SJSA1 (cell line): Measurements from ENCODE around the gene GBF1. TPM values are rescaled to one million over a fixed set of nuclear protein-coding genes. Genes with fewer than 3 reads are reported as not detected.

Source experiments
- DNase-seq, 2 experiments: peaks; one replicate each; pipeline ENCODE4 v3.0.0-alpha.2; 2015 to 2020; ENCODE audit warnings: low spot score in 2 of 2, low read depth in 1 of 2
- H3K27ac ChIP-seq: fragments of 250-450 bp; sonication (Bioruptor Pico); 2 replicates; pipeline ENCODE4 v1.5.1; 2020; ENCODE audit warnings: mild to moderate bottlenecking, moderate library complexity
- H3K27me3 ChIP-seq: fragments of 250-450 bp; sonication (Bioruptor Pico); replicated peaks from 2 replicates; pipeline ENCODE4 v1.5.1; 2020; ENCODE audit warnings: mild to moderate bottlenecking, moderate library complexity
- H3K36me3 ChIP-seq: fragments of 250-450 bp; sonication (Bioruptor Pico); 2 replicates; pipeline ENCODE4 v1.5.1; 2020; ENCODE audit warnings: mild to moderate bottlenecking
- H3K4me1 ChIP-seq: fragments of 250-450 bp; sonication (Bioruptor Pico); replicated peaks from 2 replicates; pipeline ENCODE4 v1.6.1; 2021; ENCODE audit warnings: mild to moderate bottlenecking
- H3K4me3 ChIP-seq: fragments of 250-450 bp; sonication (Bioruptor Pico); 2 replicates; pipeline ENCODE4 v1.5.1; 2020; ENCODE audit warnings: mild to moderate bottlenecking
- H3K9me3 ChIP-seq: fragments of 250-450 bp; sonication (Bioruptor Pico); replicated peaks from 2 replicates; pipeline ENCODE4 v1.5.1; 2020; ENCODE audit warnings: mild to moderate bottlenecking
- total RNA-seq: library from RNA; depleted of rRNA; stranded (reverse); fragments of >200 nt; shearing (Covaris generic); gene quantifications from 2 replicates; pipeline ENCODE4 v1.2.3, GENCODE V29; 2014

GBF1 gene
- total RNA-seq, 1 experiment from 2014 or later: 36.3 TPM

GRCh38 chr10:102413806-102414561 is 168.7 kb downstream of the GBF1 start:
- DNase-seq: no peak
- Histone ChIP-seq H3K9me3 (no peaks in the 10 kb centered on the region), H3K4me3 (no peak overlapping the region), H3K36me3 (no peaks in the 10 kb centered on the region), H3K4me1 (peaks cover 5% of the 10 kb centered on the region), H3K27ac (no peak overlapping the region), H3K27me3 (peaks cover 72% of the 10 kb centered on the region)

- Histone ChIP-seq H3K27me3 (peaks cover 70% of the 10 kb centered on the region), H3K9me3 (no peaks in the 10 kb centered on the region), H3K4me1 (peaks cover 8% of the 10 kb centered on the region), H3K4me3 (no peak overlapping the region), H3K36me3 (no peaks in the 10 kb centered on the region), H3K27ac (no peak overlapping the region)
- DNase-seq: no peak
These were observed 169.4 kb downstream of the GBF1 start for GRCh38 chr10:102414749-102415148.

GRCh38 chr10:102416283-102416682 is 171.0 kb downstream of the GBF1 start:
- no peak overlapping the region for H3K27ac ChIP-seq
- peaks cover 55% of the 10 kb centered on the region for H3K27me3 ChIP-seq
- H3K9me3 ChIP-seq: no peaks in the 10 kb centered on the region
- H3K36me3 ChIP-seq: no peaks in the 10 kb centered on the region
- H3K4me1 ChIP-seq: peaks cover 16% of the 10 kb centered on the region
- DNase-seq: no peak
- no peak overlapping the region for H3K4me3 ChIP-seq

- Histone ChIP-seq H3K4me3 (no peak overlapping the region), H3K9me3 (no peaks in the 10 kb centered on the region), H3K36me3 (peaks cover 2% of the 10 kb centered on the region; the same call in 1 of the 2 replicates), H3K27ac (no peak overlapping the region), H3K27me3 (peaks cover 50% of the 10 kb centered on the region), H3K4me1 (peaks cover 17% of the 10 kb centered on the region)
- no peak for DNase-seq
These were observed 171.4 kb downstream of the GBF1 start for GRCh38 chr10:102416695-102417094.

- Histone ChIP-seq H3K4me3 (peak within 1 kb of the TSS; percentile 66), H3K4me1 (peaks cover 28% of the 10 kb centered on the region), H3K9me3 (no peaks in the 10 kb centered on the region; the same call in 1 of the 2 replicates), H3K36me3 (peaks cover 22% of the 10 kb centered on the region), H3K27me3 (peaks cover 30% of the 10 kb centered on the region), H3K27ac (no peak within 1 kb of the TSS)
- no peak for DNase-seq
These were observed 173.4 kb downstream of the GBF1 start, which contains the start of gene PSD for GRCh38 chr10:102418622-102419268. TSS of gene PSD (minus strand) at chr10:102418785. CDS start at chr10:102417038, 1,747 bp downstream.

GRCh38 chr10:102419269-102420180 is 174.2 kb downstream of the GBF1 start:
- Histone ChIP-seq H3K36me3 (peaks cover 30% of the 10 kb centered on the region), H3K9me3 (no peaks in the 10 kb centered on the region; the same call in 1 of the 2 replicates), H3K27ac (no peak overlapping the region), H3K27me3 (peaks cover 26% of the 10 kb centered on the region), H3K4me1 (peaks cover 28% of the 10 kb centered on the region), H3K4me3 (peak overlapping the region; percentile 66)
- peak; percentile 47 to 53 for DNase-seq

GRCh38 chr10:102420181-102420713 is 174.9 kb downstream of the GBF1 start:
- Histone ChIP-seq H3K27ac (no peak overlapping the region), H3K9me3 (no peaks in the 10 kb centered on the region; the same call in 1 of the 2 replicates), H3K36me3 (peaks cover 34% of the 10 kb centered on the region)

GRCh38 chr10:102420714-102421506 is 175.6 kb downstream of the GBF1 start, which contains the start of gene FBXL15:
TSS of gene FBXL15 (plus strand) at chr10:102420836. CDS start at chr10:102421130, 294 bp downstream.
- Histone ChIP-seq H3K27ac (no peak within 1 kb of the TSS), H3K9me3 (no peaks in the 10 kb centered on the region; the same call in 1 of the 2 replicates), H3K36me3 (peaks cover 34% of the 10 kb centered on the region), H3K4me1 (peaks cover 28% of the 10 kb centered on the region), H3K27me3 (peaks cover 16% of the 10 kb centered on the region), H3K4me3 (peak within 1 kb of the TSS; percentile 66)
- peak; percentile 97 for DNase-seq

More at GRCh38 chr10:102420181-102420713, 174.9 kb downstream of the GBF1 start:
- Histone ChIP-seq H3K4me1 (peaks cover 28% of the 10 kb centered on the region), H3K4me3 (peak overlapping the region; percentile 66), H3K27me3 (peaks cover 22% of the 10 kb centered on the region)
- no peak for DNase-seq

GRCh38 chr10:102421507-102421756 is 176.1 kb downstream of the GBF1 start:
- H3K27ac ChIP-seq: no peak overlapping the region
- H3K27me3 ChIP-seq: peaks cover 14% of the 10 kb centered on the region
- H3K36me3 ChIP-seq: peaks cover 34% of the 10 kb centered on the region

GRCh38 chr10:102421757-102422512 is 176.6 kb downstream of the GBF1 start:
- DNase-seq: peak in 1 of 2 experiments; percentile 25
- H3K27me3 ChIP-seq: peaks cover 14% of the 10 kb centered on the region
- H3K4me1 ChIP-seq: peaks cover 28% of the 10 kb centered on the region
- no peaks in the 10 kb centered on the region; the same call in 1 of the 2 replicates for H3K9me3 ChIP-seq
- H3K27ac ChIP-seq: no peak overlapping the region
- peak overlapping the region; percentile 66 for H3K4me3 ChIP-seq
- peaks cover 34% of the 10 kb centered on the region for H3K36me3 ChIP-seq

More at GRCh38 chr10:102421507-102421756, 176.1 kb downstream of the GBF1 start:
- H3K4me3 ChIP-seq: peak overlapping the region; percentile 66
- H3K9me3 ChIP-seq: no peaks in the 10 kb centered on the region; the same call in 1 of the 2 replicates
- no peak for DNase-seq
- H3K4me1 ChIP-seq: peaks cover 28% of the 10 kb centered on the region

GRCh38 chr10:102422545-102423129 is 177.3 kb downstream of the GBF1 start:
- DNase-seq: peak; percentile 31 to 56
- Histone ChIP-seq H3K27ac (no peak overlapping the region), H3K36me3 (peaks cover 34% of the 10 kb centered on the region), H3K9me3 (no peaks in the 10 kb centered on the region; the same call in 1 of the 2 replicates), H3K4me3 (peak overlapping the region; percentile 66; the same call in 1 of the 2 replicates), H3K4me1 (peaks cover 28% of the 10 kb centered on the region), H3K27me3 (peaks cover 14% of the 10 kb centered on the region)
